Stimulated activated CD8-positive, alpha-beta memory T cell treated with anti-CD3 and anti-CD28 coated beads, Interleukin-4, amount 100 ng/mL, for 1 hour (primary cell): ENCODE results near the gene TMC1.
"Not testable (repeated sequence)": the region's sequence is repeated elsewhere in the genome, so short reads cannot be mapped to it uniquely, and the experiment has no call there.

Source experiments
- DNase-seq, 2 donors: peaks; one replicate each; pipeline ENCODE4 v3.0.0-alpha.2; 2020; ENCODE audit warnings: low read depth in 2 of 2, low spot score in 1 of 2

TMC1 gene

DNA sequence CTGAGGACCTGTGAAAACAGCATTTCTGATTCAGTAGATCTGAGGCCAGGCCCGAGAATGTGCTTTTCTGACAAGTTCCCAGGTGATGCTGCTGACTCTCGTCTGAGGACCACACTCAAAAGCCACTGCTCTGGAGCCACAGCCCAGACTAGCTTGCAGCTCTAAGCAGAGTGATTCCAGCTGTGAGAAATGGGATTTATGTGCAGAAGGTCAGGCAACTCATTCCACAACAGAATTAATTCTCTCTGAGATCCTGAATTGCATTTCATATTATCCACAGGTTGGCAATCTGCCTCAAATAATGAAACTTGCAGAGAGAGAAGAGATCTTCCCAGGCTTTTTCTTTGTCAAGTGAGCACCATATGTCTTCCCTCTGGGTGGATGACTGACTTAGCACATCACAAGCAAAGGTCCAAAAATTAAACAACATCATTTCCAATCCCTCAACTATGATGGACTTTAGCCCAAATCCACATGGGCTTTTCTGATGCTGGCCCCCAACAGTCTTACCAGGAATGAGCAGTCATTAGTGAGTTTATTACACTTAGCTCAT is 291.2 kb downstream of the TMC1 start:
- no peak for DNase-seq

DNA sequence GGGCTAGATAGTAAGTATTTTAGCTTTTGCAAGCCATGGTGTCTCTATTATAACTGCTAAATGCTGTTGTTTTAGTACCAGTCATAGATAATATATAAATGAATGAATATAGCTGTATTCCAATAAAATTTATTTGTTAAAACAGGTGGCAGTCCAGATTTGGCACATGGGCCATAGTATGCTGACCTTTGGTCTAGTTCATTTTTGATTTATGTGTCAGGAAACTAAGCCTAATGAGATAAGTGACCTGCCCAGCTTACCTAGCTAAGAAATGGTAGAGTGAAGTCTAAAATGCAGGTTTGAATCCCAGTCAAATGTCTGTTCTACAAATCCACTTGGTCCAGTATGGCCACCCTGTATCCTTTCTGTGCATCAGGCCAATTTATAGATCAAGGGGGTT is 292.1 kb downstream of the TMC1 start:
- DNase-seq, result no peak

DNA sequence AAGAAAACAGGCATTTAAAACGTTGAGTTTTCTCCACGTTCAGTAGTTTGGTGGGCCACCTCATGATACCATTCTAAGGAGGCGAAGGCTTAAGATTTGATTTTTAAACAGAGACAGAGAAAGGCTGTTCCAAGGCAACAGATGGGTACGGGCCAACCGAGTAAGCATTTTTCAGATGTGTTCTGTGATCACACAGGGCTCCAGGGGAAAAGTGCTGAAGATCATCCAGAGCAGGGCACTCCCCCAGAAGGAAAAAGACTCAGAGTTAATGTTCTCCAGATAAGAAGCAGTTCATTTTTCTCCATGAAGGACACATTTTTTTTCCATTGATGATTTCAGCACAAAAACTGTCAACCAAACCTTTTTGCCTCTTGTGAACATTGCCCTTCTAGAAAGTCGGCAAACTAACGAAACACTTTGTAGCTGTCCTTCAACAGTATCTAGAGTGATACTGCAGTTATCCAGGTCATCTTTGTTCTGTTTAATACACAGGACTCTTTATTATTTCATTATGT is 292.7 kb downstream of the TMC1 start:
- DNase-seq, result no peak

DNA sequence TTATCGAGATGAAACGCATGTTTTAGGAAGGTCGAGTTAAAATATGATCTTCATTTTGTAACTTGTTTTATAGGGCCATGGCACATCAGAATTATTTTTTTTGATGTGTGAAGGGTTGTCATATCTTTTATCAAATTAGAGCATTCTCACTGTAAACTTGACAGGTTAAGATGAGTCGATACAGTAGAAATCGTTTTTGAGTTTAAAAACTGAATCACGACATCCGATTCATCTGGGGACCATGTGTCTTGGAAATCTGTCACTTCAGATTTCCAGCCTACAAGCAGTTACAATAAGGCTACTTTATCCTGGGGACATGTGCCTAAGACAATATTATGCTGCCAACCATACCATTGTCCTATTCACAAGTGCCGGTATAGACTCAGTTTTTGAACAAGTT is 295.3 kb downstream of the TMC1 start:
- DNase-seq, result no peak

DNA sequence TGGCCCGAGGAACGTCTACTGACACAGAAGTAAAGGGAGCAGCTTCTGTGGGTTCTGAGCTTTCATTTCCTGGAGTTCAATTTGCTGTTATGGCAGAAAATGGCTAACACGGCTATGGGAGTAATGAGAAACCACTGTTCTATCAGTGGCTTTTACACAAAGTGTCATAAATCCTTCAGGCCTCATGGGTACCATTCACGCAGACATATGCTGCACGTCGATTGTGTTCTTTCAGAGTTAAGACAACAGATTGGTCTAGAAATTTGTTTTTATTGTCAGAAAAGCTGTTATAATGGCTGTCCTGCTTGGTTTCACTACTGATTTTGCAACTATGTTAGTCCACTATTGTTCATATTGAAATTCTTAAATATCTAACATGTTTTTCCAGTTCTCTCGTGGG is 296.0 kb downstream of the TMC1 start:
- no peak for DNase-seq

DNA sequence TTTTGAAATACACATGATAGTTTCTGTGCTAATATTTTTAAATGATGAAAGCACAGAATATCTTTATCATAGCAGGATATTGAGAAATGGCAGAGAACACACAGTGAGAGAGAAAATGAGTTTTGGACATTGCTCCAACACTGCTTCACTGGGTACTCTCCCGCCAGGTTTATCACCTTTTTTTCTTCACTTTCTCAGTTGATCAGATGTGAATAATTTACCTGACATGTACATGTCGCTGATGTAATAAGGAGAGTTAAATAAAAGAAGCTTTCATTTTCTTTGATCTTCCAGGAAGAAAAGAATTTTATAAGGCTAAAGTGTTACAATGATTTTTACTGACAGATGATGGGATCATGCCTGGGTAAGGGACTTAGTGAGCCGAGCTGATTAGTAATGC is 297.0 kb downstream of the TMC1 start:
- DNase-seq, result no peak

DNA sequence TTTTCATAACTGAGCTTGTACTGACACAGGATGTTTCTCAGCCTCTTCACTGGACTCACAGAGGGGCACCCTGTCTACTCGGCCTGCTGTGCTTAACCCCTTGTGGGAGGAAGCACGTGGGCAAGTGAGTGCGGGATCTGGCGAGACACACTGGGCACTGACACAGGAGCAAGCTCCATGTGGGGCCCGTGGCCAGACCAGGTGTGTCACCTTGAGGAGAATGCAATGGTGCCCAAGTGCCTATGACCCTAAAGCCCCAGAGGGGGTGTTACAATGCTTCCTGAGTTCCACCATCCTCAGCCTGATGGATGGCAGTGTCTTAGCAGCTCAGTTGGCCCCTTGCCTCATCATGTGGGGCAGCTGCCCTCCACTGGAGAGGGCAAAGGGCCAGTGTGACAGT is 302.6 kb downstream of the TMC1 start:
- no peak for DNase-seq

DNA sequence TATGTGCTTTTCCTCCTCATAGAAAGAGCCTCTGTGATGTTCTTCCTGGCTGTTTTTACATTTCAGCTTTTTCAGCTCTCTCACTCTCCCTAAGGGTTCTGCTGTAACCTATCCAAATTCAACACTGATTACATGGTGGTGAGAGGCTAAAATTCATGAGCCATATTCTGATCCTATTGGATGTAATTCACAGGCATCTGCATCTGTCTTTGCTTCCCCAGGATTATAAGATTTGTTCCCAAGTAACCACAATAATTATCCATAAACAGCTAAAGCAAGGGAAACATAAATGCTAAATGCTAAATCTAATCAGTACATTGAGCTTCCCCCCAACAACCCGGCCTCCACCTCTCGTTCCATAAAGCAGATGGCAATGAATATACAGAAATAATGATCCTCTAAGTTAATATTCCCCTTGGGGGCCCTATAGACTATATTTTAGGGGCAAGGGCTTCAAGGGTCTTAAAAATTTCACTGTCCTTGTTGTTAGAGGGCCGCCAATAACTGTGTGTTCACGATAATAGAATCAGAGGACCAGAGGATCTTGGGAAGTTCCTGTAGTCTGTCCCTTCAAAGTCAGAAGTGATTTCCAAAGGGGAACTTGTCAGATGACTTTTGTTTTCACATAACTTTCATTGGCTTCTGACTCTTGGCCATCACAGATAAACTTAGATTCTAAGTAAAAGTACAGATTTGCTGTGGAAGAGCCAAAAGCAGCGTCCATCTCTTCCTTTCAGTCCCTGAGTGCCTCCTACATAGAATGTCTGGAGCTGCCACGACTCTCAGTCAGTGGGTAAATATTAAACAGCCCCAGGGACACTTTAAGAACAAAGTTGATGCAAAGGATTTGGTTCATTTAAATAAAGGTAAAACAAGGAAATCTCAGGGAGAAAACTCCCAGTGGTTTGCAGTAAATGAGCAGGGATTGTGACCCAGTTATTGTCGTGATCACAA is 305.9 kb downstream of the TMC1 start:
- DNase-seq, result no peak

DNA sequence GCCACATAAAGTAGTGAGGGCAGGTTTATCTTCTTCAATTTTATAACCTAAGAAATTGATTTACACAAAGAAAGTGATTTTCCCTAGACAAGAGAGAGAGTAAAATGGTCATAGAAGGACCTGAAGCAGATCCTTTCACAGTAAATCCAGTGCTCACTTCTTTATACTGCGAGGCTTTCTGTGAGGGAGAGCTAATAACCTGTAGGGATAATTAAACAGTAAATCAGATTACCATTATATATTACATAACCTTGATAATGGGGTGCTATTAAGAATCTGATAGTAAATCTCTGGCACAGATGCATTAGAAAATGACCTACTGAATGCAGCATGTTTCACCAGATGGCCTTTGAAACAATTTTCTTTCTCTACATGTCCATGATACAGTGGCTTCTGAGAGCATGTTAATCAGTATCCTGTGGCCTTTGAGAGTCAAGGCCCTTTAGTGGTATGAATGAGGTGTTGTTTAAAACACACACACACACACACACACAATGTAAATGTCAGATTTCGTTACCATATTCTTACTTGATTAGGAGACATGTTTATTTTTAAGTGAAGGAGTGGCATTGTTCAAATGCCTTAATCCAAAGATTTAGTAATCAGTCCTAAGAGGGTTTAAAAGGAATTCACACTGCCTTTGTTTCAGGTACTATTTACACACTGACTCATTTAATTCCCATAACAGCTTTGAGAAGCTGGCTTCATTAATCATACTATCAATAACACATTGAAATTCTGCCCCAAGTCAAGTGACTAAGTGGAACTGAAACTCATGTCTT is 306.7 kb downstream of the TMC1 start:
- DNase-seq, result no peak

DNA sequence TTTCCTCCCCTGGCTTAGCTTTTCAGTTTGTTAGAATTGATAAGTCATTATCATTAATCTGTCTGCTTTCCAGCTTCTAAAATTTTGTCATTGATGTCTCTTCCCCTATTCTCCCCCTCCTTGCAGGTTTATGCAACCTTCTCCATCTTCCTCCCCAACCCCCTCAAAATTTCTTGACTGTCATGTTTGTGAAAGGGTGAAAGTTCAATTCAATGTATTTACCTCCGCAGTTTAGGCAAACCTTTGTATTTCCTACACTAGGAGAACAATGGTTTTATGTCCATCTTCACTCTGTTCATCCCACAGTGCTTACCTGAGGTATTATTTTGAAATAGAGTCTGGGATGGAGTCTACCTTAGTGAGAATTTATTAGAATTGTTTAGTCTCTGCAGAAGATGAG is 313.6 kb downstream of the TMC1 start:
- DNase-seq, result no peak

DNA sequence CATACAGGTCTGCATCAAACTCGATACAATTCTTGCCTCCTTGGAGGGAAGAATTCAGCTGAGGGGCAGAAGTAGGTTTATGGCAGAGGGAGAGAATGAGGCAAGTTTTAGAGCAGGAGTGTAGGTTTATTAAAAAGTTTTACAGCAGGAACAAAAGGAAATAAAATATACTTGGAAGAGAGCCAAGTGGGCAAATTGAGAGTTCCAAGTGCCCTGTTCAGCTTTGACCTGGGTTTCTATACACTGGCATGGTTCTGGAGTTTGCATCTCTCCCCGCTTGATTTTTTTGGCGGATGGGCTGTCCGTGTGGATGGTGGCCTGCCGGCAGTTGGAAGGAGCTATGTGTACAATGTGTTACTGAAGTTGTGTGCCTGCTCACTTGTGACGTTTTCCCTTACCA is 315.4 kb downstream of the TMC1 start:
- DNase-seq, result no peak

DNA sequence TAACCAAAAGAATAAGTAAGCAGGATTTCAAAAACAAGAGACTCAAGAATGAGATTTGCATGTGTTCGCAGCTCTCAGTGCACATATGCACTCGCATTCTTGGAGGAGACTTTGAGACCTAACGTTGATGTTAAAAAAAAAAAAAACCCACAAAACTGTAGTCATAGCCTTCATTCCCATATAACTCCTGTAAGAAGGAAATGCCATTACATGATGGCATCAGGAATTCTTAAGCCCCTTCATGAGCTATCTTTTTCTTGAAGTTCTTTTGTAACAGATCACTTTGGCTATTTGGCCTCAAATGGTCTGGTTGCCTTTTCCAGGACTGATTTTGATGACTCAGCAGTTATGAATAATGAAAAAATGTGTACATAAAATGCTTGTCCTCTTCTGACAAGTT is 317.7 kb downstream of the TMC1 start:
- DNase-seq, result no peak

DNA sequence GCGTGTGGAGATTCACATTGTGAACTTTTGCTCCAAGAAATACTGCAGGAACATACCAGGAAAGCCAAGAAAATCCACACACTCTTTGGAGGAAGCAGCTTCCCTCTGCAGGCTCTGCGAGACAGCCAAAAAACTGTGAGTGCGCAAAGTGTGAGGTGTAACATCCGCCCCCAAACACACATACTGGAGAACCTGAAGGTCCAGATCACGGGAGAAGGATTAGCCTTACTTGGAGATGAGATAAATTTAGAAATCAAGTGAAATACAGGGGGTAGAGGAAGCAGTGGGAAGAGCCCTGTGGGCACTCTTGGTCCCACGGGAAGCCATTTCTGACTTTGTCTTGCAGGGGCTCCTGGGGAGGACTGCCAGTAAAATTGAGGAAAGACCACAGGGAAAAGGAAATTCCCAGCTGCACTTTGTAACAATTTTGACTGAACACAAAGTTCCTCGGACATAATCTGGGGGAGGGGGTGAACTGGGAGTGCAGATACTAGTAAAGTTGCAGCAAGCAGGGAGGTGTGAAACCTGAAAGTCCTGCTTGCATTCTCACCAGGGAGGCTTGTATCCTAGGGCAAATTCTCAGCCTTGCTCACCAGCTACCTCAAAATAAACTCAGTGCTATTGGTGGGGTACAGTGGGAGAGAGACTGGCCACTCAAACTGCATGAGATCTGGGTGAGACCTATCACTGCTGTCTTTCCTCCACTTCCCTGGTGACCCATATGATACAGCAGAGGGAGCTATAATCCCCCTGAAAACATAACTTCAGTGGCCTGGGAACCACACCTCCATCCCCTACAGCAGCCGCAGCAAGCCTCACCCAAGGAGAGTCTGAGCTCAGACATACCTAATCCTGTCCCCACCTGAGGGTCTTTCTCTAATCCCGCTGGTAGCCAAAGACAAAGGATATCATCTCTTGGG is 322.4 kb downstream of the TMC1 start:
- no peak for DNase-seq

DNA sequence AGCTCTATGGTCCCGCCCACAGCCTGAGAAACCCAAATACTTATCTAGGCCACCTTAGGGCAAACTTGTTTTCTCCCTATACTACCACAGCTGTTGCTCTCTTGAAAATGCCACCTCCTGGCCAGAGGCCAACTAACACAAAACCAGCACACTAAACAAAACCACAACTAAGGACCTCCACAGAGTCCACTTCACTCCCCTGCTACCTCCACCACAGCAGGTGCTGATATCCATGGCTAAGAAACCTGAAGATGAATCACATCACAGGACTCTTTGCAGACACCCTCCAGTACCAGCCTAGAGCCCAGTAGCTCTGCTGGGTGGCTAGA is 323.0 kb downstream of the TMC1 start:
- no peak for DNase-seq

DNA sequence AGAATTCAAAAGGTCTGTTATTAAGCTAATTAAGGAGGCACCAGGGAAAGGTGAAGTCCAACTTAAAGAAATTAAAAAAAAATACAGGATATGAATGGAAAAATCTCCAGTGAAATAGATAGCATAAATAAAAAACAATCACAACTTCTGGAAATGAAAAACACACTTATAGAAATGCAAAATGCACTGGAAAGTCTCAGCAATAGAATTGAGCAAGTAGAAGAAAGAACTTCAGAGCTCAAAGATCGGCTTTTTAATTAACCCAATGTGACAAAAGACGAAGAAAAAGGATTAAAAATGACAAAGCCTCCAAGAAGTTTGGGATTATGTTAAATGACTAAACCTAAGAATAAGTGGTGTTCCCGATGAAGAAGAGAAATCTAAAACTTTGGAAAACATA is 323.6 kb downstream of the TMC1 start:
- DNase-seq, result not testable (repeated sequence)

DNA sequence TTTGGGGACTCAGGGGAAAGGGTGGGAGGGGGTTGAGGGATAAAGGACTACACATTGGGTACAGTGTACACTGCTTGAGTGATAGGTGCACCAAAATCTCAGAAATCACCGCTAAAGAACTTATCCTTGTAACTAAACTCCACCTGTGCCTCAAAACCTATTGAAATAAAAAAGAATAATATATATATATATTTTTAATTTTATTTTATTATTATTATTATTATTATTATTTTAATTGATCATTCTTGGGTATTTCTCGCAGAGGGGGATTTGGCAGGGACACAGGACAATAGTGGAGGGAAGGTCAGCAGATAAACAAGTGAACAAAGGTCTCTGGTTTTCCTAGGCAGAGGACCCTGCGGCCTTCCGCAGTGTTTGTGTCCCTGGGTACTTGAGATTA is 328.8 kb downstream of the TMC1 start:
- not testable (repeated sequence) for DNase-seq

DNA sequence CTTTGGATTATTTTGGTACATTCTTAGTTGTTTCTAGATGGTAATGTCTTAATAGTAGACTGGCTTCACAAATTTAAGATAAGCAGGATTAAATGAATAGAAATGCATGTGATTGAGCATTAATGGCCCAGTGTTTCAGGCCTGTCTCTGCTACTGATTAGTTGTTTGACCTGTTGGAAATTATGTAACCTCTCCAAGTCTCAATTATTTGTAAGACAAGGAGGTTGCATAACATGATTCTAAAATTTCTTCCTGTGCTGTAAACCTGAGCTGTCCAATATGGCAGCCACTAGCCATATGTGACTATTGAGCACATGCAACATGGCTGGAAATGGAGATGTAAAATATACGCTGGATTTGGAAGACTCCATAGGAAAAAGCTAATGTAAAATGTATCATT is 333.9 kb downstream of the TMC1 start:
- DNase-seq, result no peak

DNA sequence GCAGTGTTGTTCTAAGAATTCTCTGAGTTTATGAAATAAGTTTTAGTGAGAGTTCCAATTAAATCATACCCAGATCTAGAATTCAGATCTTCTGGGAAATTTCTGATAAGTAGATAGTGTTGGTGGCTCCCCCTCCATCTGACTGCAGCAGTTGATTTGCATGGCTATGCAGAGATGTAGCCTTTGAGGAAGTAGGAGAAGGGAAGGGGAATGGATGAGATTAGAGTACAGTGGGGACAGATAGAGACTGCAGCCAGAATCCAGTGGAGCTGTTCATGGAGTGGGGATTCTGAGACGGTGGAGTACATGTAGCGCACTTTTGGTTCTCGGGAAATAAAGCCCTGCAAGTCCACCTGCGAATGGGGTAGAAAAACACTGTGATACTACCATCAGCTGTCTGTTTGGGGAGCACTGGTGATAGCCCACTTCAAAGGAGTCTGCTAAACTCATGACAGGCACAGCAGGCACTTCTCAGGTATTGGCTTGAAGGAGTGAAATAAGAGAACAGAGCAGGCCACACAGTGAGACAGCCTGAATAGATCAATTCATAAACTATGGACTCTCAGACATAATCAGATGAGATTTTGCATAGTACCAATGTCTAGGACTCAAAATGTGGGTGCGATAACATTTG is 334.6 kb downstream of the TMC1 start:
- no peak for DNase-seq

DNA sequence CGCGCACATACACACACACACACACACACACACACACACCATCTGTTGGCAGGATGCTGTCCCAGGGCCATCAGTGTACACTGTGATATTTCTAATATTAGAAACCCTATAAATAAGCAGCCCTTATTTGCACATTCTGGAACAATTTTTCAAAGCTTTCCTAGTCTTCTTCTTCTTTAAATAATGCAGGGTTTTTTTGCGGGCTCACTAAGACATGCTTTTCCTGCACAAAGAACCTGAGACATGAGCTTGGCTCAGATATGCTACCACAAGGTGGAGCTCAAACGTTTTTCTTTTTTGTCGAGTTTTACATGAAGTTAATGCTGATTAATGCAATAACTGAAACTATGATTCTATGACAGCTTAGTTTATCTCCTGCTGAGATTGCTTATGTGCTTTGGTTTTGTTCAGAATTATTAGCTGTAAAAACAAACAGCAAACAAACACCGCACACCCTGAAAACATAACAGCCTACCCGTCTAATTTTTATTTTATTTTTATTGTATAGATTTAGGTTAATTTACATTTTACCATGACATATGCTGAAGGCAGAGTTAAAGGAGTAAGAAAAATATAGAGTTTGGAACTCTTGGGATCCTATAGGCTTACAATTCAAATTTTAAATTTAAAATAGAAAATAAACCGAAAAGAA is 335.7 kb downstream of the TMC1 start:
- DNase-seq, result no peak

DNA sequence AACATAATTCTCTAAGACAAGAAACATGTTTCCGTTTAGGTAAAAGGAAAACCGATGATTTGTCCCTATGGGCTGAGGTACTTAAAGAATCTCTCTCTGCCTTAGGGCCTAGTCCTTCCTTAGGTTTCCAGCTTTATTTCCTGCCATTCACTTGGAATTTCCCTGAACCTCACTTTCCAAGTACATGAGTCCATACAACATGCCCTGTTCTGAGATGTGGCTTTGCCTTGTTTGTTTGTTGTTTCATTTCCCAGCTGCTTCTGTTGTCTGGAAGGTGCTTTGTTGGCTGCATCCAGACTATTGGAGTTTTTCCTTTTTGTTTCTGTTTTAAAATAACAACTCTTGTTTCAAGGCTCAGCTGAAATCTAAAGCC is 336.2 kb downstream of the TMC1 start:
- no peak for DNase-seq
